ENCODE measurements around the gene CAMTA1.

Gene CAMTA1

DNA sequence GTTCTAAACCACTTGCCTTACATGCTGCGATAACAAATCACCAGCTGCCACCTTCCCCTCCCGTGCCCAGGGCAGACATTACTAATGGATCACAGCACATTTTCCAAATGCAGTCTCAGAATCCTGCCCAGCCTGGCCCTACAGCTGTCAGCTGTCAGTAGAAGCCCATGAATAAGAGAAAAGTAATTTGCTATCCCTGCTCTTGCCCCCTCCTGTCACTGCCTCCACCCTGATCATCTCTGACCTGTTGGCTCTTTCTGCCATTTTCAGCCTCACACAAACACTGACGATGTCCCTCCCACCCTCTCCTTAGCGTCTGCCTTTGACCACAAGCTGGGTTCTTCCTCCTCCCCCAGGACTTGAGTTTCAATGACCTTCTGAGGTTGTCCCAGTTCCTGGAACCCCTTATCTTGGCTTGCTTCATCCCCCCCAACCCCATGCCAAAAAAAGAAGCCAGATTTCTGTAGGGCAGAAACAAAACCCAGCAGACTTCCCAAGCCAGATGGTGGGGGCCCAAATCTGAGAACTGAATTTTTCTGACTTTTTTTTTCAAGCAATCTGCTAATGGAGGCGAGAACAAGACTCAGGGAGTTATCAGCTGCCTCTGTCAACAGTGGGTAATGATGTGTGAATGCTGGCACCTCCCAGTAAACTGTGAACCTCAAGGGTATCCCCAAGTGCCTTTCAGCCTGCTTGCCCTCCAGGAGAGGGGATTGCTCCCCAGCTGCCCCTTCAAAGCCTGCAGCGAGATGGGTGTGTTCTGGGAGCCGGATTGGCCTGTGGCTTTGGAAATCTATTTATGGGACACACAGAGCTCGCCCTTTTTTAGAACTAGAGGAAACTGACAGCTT lies 769.4 kb downstream of the CAMTA1 start:
- TF ChIP-seq, protein P1, sequence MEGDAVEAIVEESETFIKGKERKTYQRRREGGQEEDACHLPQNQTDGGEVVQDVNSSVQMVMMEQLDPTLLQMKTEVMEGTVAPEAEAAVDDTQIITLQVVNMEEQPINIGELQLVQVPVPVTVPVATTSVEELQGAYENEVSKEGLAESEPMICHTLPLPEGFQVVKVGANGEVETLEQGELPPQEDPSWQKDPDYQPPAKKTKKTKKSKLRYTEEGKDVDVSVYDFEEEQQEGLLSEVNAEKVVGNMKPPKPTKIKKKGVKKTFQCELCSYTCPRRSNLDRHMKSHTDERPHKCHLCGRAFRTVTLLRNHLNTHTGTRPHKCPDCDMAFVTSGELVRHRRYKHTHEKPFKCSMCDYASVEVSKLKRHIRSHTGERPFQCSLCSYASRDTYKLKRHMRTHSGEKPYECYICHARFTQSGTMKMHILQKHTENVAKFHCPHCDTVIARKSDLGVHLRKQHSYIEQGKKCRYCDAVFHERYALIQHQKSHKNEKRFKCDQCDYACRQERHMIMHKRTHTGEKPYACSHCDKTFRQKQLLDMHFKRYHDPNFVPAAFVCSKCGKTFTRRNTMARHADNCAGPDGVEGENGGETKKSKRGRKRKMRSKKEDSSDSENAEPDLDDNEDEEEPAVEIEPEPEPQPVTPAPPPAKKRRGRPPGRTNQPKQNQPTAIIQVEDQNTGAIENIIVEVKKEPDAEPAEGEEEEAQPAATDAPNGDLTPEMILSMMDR (conservative IDR thresholded peaks at IDR 0.05; ENCODE audit: low read length), result no peak
- DNase-seq (ENCODE audit: low read depth), result no peak
- H3K4me3 ChIP-seq (ENCODE audit: low read length), result no peak overlapping the region

DNA sequence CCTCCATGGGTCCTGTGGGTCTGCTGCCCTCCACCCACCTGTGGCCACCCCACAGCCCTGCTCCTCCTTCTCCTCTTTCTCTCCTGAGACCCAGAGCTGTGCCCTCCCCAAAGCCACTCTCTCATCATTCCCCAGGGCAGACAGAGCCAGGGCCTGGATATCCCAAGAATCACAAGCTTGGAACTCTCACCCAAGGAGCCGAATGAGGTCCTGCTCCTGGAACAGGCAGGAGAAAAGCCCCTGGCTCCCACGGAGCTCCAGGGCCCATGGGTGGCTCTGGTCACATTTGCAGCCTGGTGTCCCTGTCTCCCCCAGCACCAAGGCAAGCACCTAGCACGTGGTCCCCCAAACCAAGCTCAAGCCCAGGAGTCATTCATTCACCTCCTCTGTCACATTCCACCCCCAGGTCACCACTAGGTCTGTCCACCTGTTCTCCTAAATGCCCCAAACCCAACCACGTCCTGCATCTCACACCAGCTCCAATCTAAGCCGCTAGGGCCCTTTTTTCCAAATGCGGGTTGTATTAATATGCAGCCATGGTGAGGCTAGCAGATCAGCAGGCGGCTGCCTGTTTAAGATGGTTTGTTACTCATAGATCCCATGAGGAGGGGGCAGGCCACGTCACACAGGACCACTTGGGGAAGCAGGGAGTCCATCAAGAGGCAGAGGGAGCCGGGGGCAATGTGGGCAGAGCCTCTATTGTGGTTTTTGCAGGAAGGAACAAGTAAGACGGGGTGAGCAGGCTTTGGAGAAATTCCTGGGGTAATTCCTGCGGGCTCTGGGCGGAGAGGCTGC lies 770.3 kb downstream of the CAMTA1 start:
- H3K4me3 ChIP-seq (ENCODE audit: low read length), result no peak overlapping the region
- DNase-seq (ENCODE audit: low read depth), result no peak
- TF ChIP-seq, protein P1 (conservative IDR thresholded peaks at IDR 0.05; ENCODE audit: low read length), result no peak

DNA sequence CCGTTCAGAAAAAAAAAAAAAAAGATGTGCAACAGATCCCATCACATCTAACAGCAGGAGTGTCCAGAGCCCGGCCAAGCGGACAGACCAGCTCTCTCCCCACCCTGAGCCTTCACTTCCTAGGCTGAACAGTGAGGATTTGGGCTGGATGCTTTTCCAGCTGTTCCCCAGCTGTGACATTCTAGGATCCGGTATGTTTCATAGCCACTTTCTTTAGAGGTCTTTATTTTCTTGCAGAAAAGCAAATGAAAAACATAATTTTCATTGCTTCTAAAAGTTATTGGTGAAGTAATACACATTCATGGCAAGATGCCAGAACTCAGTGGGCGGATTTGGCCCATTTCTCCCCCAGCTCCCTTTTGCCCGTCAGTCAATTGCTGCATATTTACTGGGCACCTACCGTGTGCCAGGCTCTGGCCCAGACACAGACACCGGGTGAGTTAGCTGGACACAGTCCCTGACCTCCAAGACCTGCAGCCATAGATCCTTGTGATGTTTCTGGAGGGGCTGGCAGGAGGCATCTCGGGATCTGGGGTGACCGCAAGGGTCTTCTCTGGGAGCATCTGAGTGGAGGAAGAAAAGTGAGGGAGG lies 772.1 kb downstream of the CAMTA1 start:
- TF ChIP-seq, protein P1 (conservative IDR thresholded peaks at IDR 0.05; ENCODE audit: low read length), result no peak
- no peak for DNase-seq (ENCODE audit: low read depth)
- no peak overlapping the region for H3K4me3 ChIP-seq (ENCODE audit: low read length)

DNA sequence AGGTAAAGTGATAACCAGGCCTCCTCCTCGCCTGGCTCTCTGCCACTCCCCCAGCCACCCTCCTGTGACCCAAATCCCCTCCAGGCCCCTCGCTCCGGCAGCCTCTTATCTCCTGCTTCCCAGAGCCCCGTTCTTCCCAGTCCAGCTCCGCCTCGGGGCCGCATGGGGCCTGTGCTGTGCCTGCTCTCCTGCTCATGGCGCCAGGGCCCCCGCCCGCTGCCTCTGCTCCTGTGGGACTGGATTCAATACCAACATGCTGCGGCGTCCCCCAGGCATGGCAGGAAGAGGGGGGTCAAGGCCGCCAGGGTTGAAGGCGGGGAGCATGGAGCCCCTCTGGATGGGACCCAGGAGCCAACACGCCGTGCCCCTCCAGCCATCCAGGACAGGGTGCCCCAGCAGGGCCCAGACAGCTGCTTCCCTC lies 772.8 kb downstream of the CAMTA1 start:
- TF ChIP-seq, protein P1 (conservative IDR thresholded peaks at IDR 0.05; ENCODE audit: low read length), result no peak

DNA sequence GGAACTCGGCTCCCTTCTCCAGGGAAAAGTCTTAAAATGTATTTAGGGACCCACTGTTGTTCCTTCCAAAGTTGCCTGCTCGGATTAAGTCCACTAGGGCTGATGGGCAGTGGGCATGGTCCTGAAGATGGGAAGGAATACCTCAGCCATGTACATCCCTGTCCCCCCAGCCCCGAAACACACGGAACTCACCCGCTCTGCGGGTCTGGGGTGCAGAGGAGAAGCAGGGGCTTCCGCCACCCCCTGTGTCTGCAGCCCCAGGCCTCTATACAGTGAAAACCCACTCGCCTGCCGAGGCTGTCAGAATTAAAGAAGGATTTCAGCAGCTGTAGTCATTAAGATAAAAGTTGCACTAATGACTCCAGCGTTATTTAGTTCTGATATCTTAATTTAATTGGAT lies 773.2 kb downstream of the CAMTA1 start:
- TF ChIP-seq, protein P1 (conservative IDR thresholded peaks at IDR 0.05; ENCODE audit: low read length), result no peak
- no peak for DNase-seq (ENCODE audit: low read depth)
- H3K4me3 ChIP-seq (ENCODE audit: low read length), result no peak overlapping the region

More for the DNA sequence above, 772.8 kb downstream of the CAMTA1 start:
- no peak for DNase-seq (ENCODE audit: low read depth)
- no peak overlapping the region for H3K4me3 ChIP-seq (ENCODE audit: low read length)

DNA sequence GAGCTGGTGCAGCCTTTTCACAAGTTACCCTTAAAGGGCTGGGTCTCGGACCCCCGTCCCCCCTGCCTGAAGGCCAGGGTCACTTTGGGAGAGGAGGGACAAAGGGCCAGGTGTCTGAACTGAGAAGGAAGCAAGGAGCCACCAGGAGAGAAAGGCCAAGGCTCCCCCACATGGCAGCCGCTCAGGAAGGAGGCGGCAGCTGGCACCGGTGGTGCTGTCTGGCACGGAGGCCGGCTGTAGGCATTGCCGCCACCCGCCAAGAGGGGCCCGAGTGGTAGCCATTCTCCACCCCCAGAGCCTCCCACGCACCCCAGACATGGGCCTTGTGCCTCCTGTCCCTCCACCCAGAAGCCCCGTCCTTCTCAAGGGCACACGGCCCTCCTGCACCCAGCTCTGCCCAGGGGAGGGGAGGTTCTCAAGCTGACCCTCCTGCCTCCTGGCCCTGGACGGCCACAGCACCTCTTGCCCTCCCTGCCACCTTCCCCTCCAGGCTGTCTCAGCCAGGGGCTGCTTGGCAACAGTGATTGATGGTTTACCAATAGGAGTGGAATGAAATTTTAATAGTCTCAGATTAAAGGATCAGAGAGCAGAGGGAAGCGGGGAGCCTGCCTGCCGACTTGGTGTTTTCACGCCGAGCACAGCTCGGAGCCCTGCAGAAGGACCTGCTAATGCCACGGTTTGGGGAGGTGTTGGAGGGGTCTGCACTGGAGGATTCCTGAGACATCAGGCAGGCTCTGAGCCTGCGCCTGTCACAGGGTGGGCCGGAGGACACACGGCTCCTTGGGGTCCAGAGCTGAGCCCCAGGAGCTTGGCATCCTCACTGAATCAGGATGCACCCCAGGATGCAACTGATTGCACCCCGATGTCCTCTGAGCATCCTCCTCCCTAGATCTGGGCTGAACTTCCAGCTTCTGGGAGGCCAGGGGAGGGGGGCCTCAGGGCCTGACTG lies 773.9 kb downstream of the CAMTA1 start:
- H3K4me3 ChIP-seq (ENCODE audit: low read length), result no peak overlapping the region
- DNase-seq (ENCODE audit: low read depth), result no peak
- TF ChIP-seq, protein P1 (conservative IDR thresholded peaks at IDR 0.05; ENCODE audit: low read length), result no peak
